ENCODE measurements around the gene DENND2A.

DNA sequence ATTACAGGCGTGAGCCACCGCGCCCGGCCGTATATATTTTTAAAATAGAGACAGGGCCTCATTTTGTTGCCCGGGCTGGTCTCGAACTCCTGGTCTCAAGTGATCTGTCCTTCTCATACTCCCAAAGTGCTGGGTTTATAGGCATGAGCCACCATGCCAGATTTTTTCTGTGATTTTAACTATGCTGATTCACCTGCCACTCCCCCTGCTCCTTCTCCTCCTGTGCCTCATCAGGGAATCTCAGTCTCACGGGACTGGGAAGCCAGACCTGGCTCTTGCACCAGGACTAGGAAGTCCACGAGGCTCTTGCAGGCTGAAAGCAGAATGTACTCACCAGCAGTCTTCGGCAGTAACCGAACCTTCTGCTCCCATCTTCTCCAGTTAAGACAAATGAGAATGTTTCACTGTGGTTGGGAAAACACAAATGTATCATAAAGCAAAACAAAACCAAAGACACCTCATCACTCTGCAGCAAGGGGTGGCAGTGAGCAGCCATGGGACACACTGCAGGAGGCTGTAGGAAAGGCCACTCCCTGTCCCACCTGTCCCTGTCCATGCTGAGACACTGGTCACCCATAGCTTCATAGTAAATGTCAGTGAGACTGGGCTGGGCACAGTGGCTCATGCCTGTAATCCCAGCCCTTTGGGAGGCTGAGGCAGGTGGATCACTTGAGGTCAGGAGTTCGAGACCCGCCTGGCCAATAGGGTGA, 82.6 kb downstream of the DENND2A start:
- TF ChIP-seq EZH2 (IDR thresholded peaks at IDR 0.05; ENCODE audit: borderline replicate concordance, low read depth, low read length, poor library complexity, severe bottlenecking): no peak
- TF ChIP-seq CTCF (conservative IDR thresholded peaks at IDR 0.05; ENCODE audit: low read depth, low read length): no peak
